ENCODE measurements around the gene CAMTA1.

CAMTA1 gene

GRCh38 chr1:7435276-7436055 is 650.2 kb downstream of the CAMTA1 start:
- DNase-seq (ENCODE audit: low spot score): no peak

GRCh38 chr1:7436056-7437005 is 651.1 kb downstream of the CAMTA1 start:
- no peak for DNase-seq (ENCODE audit: low spot score)

DNA sequence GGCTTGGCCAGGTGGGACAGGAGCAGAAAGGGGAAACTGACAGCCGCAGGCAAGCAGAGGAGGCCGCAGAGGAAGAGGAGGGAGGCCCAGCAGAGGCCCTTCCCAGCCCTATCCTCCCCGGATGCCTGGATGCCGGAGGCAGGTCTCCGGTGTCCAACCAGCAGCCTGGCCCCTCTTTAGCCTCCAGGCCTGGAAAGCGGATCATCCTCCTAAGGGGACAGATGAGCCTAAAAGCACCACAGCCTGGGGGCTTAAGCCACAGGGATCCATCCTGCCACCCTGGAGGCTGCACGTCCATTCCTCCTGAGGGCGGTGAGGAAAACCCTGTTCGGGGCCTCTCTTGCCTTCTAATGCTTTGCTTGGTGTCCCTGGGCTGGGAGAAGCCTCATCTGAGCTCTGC is 651.8 kb downstream of the CAMTA1 start:
- DNase-seq (ENCODE audit: low spot score): no peak

DNA sequence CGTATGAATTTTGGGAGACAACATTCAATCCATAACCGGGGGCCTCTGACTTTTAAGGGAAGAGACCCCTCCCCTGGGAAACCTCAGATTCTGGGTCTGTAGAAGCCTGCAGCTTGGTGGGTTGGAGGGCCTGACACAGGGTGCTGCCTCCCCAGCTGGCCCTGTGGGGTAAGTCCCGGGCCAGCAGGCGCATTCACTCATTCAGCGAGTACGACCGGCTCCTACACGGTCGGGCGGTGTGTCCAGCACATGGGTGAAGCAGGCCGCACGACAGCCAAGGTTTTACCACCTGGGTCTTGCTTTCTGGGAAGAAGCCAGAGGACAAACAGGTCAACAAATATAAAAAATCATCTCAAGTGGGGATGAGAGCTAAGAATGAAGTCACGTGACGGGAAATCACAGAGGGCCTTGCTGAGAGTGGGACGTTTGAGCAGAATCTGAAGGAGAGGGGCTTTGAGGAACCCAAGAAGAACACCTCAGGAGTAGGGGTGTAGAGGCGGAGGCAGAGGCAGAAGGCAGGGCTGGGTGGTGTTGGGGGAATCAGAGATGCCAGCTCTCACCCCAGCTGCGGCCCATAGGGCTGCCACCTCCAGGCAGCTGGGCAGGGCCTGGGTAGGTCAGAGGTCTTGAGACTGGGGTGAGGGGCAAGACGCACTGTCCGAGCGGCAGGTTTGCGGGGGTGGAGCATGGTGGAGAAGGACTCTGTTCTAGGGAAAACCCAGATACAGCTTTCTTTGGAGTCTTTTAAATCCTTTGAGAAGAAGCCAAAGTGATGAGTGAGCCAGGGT is 652.5 kb downstream of the CAMTA1 start:
- no peak for DNase-seq (ENCODE audit: low spot score)

GRCh38 chr1:7438396-7438785 is 653.1 kb downstream of the CAMTA1 start:
- DNase-seq (ENCODE audit: low spot score): no peak

DNA sequence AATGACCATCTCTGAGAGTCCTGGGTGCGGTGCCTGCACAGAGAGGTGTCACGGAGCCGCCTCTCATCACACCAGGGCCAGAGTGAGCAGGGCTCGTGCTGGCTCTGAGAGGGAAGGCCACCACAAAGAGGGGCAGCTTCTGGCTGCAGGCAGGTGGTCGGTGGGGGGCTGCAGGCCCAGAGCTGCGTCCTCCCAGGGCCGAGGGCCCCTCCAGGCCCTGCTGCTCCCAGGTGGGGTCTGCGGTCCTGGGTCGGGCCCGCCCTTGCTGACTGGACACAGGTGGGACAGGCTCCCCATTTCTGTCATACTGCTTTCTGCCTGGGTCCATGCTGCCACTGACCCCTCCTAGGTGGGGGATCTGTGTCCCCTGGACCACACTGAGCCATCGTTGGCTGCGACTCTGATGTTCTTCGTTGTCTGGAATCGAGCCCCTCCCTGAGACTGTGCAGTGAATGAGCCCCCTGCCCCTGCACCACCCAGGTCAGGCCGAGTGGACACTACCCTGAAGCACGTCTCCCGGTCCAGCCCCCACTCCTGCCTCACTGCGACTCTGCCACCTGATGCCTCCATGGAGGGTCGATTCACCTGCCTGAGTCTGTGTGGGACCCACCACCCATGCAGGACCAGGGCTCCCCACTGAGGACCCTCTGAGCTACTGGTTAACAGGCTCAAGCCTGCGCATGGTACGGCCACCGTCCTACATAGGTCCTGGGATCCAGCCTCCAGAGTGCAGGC is 653.8 kb downstream of the CAMTA1 start:
- DNase-seq (ENCODE audit: low spot score): no peak

DNA sequence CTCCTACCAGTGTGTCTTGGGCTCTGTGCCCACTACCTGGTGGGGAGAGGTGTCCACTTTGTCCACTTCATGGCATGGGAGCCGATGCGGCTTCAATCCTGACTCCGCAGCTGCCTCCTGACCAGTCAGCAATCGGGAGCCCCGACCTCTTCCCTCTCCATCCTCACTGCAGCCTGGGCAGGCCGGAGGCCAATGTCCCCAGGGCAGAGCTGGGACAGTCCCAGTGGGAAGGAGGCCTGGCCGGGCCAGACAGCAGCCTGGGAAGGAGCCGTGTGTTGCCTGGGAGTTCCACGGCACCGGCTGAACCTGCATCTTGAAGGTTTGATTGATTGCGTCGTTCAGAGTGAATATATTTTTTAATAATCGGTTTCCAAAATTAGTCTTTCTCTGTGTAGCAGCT is 654.9 kb downstream of the CAMTA1 start:
- no peak for DNase-seq (ENCODE audit: low spot score)

- DNase-seq (ENCODE audit: low spot score): no peak
Measured at GRCh38 chr1:7441143-7441841, 656.0 kb downstream of the CAMTA1 start.

- no peak for DNase-seq (ENCODE audit: low spot score)
Measured at GRCh38 chr1:7442036-7442435, 656.8 kb downstream of the CAMTA1 start.

DNA sequence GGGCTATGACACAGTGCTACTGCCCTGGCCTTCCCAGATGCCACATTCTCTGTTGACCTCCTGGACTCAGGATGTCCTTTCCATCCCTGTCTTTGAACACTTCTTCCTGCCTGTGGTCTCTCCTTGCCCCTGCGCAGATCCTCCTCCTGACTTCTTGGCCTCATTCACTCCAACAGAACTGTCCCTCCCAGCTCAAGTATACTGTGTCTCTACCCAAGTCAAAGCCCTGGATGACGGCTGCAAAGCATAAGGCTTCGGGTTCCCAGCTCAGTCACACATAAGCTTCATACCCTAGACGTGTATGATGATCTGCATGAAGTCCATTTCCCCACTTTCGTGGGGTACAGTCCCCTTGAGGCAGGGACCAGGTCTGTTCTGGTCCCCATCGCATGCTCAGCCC is 657.7 kb downstream of the CAMTA1 start:
- DNase-seq (ENCODE audit: low spot score): no peak

- DNase-seq (ENCODE audit: low spot score): no peak
Measured at GRCh38 chr1:7444363-7444762, 659.1 kb downstream of the CAMTA1 start.

DNA sequence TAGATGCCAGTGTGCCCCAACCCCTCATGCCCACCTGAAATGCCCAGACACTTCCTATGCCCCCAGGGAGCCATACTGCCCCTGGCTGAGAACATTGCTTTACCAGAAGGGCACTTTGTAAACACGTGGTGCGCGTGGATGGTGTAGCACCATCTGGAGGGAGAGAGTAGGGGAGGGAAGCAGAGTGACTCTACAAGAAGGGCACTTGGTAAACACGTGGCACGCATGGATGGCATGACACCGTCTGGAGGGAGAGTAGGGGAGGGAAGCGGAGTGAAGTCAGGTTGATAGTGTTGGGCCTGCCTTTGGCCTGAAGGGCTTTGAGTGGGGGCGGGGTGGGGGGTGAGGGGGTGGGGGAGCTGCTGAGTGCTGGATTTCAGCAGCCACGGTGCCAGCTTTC is 661.8 kb downstream of the CAMTA1 start:
- DNase-seq (ENCODE audit: low spot score): no peak

DNA sequence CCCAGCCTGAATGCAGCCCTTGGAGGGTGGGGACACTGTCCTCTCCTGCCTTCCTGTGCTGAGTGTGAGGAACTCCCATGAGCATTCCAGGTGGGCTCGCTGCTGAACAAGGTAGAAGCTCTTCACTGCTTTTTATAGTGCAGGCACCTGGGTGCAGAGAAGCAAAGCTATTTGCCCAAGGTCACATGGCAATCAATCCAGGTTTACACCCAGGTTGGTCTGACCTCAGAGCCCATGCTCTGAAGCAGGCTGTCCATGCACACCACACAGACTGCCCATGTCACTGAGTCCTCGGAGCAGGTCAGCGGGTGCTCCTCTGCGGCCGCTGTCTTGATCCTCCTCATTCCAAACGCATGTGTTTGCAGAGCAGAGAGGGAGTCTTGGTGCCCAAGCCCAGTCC is 662.5 kb downstream of the CAMTA1 start:
- DNase-seq (ENCODE audit: low spot score): no peak

DNA sequence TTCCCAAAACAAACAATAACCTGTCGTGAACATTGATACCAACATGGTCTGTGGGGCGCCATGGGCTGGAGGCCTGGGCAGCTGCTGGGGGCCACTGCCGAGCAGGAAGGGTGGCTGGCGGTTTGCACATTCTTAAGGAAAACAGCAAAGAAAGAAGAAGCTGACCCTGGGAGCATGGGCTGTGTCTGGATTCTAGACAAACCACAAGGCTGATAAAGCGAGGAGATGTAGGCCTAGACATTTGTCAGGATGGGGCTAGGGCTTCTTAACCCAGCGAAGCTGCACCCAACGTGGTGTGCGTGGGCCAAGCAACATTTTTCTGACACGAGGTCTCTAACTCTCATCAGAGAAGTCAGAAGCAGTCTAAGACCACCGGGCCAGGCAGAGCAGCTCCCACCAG is 663.7 kb downstream of the CAMTA1 start:
- DNase-seq (ENCODE audit: low spot score): no peak

DNA sequence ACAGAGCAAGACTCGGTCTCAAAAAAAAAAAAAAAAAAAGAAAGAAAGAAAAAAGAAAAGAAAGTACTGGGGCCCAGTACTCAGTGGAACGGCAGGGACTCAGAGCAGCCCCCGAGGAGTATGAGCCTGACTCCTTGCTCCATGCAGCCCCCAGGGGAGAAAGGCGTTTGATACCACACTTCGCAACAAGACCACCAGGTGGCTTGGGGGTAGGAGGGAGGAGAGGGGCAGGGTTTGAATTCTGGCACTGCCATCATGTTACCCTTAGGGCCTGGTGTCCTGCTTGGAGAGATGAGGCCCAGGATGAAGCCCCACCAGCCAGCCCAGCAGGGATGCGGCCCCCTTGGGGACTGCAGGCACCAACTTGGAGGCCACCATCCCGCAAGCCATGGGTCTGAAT is 664.5 kb downstream of the CAMTA1 start:
- no peak for DNase-seq (ENCODE audit: low spot score)

GRCh38 chr1:7450838-7451237 is 665.6 kb downstream of the CAMTA1 start:
- no peak for DNase-seq (ENCODE audit: low spot score)

- no peak for DNase-seq (ENCODE audit: low spot score)
Measured at GRCh38 chr1:7453038-7453437, 667.8 kb downstream of the CAMTA1 start.

GRCh38 chr1:7454052-7454815 is 669.0 kb downstream of the CAMTA1 start:
- no peak for DNase-seq (ENCODE audit: low spot score)

DNA sequence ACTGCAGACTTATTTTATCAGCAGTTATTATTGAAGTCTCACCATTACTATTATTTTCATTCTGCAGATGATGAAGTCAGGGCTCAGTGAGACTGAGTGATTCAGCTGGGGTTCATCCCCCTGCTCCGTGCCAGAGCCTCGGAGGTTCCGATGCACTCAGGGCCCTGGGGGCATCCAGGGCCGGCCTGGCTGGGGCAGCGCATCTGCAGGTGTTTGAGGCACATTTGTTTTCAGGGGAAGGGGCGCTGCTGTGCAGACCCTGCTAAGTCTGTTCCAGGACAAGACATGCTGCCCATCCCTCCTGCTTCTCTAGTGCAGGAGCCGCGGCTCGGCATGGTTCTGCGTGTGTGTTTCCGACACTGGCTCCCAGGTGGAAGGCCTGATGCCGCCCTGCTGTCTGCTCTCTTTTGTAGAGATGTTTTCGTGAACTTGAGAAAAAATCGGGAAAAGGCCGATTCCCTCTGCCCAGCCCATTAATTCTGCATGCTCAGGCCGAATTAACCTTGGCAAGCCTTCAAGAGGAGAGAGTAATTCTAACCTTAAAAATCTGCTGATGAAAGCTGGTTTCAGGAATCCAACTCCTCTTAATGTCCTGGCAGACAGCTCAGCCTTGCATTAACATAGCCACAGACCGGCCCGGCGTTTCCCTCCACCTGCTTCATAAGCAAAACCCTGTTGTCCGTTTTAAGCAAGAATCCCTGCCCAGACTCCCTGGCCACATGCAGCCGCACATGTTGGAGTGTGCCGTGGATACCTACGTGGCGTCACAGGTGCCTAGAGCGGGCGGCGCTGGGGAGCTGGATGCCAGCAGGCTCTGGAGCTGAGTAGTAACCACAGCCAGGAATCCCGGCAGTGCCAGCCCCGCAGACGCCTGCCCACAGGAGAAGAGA is 669.9 kb downstream of the CAMTA1 start:
- no peak for DNase-seq (ENCODE audit: low spot score)

Data from CD4-positive, alpha-beta T cell treated with Interleukin-6 at 100 ng/mL for 8 hours (primary cell).